HT1080 (cell line): ENCODE measurements around the gene SQOR. TPM values are rescaled to one million over a fixed set of nuclear protein-coding genes. Genes with fewer than 3 reads are reported as not detected.

Source experiments
- DNase-seq: peaks from one replicate; pipeline ENCODE4 v3.0.0-alpha.2; 2015; ENCODE audit warnings: low read depth
- total RNA-seq: library from RNA; depleted of rRNA; stranded (reverse); fragments of >200 nt; shearing (Covaris generic); gene quantifications from 2 replicates; pipeline ENCODE4 v1.2.3, GENCODE V29; 2014

The SQOR gene
- total RNA-seq, 1 experiment from 2014 or later: 22.9 TPM

DNA sequence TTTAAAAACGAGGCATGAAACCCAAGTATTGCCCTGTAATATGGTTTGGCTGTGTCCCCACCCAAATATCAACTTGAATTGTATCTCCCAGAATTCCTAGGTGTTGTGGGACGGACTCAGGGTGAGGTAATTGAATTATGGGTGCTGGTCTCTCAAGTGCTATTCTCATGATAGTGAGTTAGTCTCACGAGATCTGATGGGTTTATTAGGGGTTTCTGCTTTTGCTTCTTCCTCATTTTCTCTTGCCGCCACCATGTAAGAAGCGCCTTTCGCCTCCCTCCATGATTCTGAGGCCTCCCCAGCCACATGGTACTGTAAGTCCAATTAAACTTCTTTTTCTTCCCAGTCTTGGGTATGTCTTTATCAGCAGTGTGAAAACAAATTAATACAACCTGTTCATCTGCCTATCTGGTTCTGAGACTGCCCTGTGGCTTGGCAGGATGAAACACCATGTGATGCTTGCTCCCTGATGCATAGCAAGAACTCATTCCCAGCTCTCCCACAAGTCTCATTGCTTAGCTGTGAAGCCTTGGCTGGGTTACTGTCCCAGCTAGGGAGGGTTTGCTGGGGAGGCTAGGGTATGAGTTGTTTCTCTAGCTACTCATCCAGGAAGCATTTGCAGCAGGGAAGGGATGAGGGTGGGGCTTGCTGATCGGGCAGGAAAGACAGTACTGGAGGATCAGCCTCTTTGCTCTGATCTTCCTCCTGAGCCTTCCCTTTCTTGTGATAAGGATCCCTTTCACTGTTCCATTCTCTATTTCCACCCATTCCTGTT is 3.7 kb upstream of the SQOR start:
- DNase-seq: peak; percentile 86

DNA sequence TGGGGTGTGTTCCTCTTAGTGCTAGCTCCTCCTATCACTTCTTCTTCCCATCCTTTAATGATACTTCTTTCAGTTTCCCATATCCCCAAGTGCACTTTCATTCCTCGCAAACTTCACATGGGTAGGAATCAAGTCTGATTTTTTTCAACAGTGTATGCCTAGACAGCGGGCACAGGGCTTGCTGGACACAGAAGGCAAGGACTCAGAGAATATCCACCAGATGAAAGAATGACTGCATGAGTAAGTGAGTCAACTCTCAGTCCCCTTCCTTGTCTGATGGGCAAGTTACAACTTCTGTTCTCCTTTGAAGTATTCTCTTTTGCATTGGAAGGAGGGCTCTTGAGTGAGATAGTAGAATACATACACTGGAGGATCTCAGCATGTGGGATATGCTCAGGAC is 3.1 kb upstream of the SQOR start:
- no peak for DNase-seq

GRCh38 chr15:45635191-45635638 is 386 bp downstream of the SQOR start:
- no peak for DNase-seq

DNA sequence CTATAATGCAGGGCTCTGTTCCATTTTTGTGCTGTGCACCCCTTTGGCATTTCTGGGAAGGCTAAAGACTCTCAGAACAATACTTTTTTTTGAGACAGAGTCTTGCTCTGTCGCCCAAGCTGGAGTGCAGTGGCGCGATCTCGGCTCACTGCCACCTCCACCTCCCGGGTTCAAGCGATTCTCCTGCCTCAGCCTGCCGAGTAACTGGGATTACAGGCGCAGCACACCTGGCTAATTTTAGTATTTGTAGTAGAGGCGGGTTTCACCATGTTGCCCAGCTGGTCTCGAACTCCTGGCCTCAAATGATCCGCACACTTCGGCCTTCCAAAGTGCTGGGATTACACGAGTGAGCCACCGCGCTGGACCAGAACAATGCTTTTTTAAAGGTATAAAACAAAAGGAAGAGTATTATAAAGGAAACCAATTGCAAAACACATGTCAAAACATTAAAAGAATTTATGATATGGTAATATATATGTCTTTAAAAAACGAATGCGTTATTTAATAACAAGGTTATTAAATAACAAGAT is 999 bp downstream of the SQOR start:
- DNase-seq: no peak

DNA sequence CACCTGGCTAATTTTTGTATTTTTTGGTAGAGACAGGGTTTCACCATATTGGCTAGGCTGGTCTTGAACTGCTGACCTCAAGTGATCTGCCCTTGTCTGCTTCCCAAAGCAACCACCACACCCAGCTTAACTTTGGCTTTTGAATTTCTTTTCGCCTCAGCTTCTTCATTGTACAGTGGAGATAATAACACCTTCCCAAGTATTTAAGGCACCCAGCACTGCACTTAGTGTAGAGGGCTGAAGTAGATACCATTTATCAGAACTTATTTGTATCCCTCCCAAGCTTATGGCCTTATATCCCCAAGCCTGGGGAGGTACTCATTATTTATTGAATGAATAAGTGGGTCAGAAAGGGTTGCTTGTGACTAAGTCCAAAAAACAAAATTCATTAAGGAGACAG is 2.3 kb downstream of the SQOR start:
- DNase-seq: no peak

DNA sequence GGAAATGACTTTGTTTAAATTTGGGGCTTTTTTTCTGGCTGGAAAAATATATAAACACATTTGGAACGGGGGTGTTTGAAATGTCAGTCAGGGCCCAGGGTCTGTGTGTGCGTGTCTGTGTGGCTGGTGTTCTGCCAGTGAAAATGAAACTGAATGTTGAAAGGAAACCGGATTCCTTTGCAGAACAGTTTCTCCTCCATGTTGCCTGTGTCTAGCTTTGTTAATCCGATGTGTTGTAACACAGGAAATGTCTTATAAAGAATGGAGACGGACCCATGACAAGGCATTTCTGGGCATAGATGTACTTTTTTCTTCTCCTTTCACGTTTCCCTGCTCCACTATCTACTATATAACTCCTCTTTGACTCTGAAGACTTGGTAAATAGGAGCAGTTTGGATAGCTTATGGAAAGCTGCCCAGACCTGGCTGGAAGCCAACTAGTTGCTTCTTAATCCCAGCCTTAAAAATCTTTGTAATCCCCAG is 2.8 kb downstream of the SQOR start:
- DNase-seq: peak; percentile 65

GRCh38 chr15:45640616-45641015 is 5.8 kb downstream of the SQOR start:
- peak; percentile 95 for DNase-seq

GRCh38 chr15:45641374-45641781 is 6.5 kb downstream of the SQOR start:
- peak; percentile 76 for DNase-seq

DNA sequence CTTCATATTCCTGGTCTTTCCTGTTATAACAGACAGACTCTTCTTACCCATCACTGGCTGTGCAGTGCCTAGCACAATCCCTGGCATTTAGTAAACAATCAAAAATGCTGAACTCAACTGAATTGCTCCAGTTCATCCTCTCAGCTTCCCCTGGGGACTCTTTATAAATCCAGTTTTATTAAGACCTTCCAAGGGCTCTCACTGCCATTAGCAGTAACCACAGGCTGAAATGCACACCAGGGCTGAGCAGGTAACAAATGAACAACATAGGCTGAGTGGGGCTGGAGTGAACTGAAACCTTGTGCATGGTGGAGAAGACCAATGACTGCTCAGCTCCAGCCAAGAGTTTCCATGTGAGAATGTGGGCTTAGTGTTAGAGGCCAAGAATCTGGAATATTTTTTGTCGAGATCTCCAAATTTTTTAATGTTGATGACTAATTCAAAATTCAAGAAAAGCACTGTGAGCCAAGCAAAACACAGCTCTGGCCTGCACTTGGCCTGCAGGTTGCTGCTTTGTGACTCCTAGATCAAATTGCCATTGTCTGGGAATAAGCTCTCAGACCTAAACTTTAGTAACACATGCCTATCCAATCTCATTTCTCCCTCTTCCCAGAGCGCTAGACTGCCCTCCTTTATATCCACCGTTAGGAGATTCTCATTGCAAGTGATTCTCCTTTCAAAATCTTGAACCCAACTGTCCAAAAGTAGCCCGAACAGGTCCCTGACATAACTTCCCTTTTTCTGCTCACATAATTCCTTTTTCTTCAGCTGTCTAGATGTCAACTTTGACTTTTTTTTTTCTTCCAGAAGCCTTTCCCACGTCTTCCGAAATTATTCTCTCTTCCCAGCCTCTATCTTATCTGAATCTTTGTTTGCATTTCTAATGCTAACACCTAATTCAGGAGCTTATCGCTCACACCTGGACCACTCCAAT is 7.4 kb downstream of the SQOR start:
- DNase-seq: peak; percentile 81

GRCh38 chr15:45644437-45644836 is 9.6 kb downstream of the SQOR start:
- no peak for DNase-seq

DNA sequence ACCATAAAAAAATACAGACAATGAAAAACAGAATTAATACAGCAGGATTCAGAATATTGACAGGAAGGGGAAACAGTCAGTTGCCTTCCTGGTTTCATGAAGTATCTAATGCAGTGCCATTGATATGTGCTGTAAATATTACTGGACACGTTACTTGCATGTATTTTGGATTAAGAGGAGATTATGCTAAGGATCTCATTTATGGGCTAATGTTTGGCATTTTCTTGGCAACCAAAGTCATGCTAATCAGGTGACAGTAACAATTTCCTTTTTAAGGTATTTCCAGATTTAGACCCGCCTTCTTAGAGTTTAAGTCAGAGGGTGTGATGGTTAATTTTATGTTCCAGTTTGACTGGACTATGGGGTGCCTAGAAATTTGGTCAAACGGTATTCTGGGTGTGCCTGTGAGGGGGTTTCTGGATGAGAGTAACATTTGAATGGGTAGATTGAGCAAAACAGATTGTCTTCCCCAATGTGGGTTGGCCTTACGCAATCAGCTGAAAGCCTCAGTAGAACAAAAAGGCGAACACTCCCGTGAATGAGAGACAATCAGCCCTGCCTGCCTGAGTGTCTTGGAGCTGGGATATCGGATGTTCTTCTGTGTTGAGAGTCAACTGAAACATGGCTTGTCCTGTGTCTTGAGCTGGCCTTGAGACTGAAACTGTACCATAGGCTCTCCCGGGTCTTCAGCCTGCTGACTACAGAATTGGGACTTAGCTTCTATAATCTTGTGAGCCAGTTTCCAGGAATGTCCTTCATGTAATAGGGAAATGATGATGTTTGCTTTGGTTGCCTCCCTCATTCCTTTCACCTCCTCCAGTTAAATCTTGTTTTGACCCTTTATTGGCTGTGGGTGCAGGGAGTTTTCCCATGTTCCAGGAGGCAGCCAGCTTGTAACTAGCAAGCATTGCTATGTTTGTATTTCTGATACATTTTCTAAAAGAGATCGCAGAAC is 10.5 kb downstream of the SQOR start:
- peak; percentile 33 for DNase-seq

GRCh38 chr15:45646220-45646619 is 11.4 kb downstream of the SQOR start:
- DNase-seq: peak; percentile 59

DNA sequence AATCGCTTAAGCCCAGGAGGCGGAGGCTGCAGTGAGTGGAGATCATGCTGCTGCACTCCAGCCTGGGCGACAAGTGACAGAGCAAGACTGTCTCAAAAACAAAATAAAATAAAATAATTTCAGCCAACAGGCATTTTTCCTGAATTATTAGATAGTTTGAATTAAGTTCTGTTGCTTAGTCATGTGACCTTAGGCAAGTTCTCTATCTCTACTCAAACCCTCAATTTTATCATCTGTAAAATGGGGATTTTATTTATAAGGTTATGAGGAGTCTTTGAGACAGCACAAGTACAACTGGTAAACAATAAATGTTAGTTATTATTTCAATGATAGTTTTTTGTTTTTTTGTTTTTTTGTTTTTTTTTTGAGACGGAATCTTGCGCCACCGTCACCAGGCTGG is 13.0 kb downstream of the SQOR start:
- DNase-seq: no peak

- DNase-seq: peak; percentile 84
Measured at GRCh38 chr15:45648521-45649200, 13.8 kb downstream of the SQOR start.

DNA sequence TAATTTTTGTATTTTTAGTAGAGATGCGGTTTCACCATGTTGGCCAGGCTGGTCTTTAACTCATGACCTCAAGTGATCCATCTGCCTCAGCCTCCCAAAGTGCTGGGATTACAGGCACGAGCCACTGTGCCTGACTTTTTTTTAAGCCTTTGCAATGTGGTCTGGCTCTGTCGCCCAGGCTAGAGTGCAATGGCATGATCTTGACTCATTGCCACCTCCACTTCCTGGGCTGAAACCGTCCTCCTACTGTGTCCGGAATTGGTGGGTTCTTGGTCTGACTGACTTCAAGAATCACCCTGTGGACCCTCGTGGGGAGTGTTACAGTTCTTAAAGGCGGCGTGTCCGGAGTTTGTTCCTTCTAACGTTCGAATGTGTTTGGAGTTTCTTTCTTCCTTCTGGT is 15.2 kb downstream of the SQOR start:
- peak; percentile 29 for DNase-seq

DNA sequence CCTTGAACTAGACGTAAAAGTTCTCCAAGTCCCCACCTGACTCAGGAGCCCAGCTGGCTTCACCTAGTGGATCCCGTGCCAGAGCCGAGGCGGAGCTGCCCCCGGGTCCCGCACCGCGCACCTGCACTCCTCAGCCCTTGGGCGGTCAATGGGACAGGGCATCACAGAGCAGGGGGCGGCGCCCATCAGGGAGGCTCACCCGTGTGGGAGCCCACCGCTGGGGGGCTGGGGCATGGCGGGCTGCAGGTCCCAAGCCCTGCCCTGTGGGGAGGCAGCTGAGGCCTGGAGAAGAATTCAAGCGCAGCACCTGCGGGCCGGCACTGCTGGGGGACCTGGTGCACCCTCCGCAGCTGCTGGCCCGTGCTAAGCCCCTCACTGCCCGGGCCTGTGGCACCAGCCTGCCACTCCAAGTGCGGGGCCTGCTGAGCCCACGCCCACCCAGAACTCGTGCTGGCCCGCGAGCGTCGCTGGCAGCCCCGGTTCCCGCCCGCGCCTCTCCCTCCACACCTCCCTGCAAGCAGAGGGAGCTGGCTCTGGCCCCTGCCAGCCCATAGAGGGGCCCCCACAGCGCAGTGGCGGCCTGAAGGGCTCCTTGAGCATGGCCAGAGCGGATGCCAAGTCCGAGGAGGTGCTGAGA is 16.2 kb downstream of the SQOR start:
- DNase-seq: no peak

DNA sequence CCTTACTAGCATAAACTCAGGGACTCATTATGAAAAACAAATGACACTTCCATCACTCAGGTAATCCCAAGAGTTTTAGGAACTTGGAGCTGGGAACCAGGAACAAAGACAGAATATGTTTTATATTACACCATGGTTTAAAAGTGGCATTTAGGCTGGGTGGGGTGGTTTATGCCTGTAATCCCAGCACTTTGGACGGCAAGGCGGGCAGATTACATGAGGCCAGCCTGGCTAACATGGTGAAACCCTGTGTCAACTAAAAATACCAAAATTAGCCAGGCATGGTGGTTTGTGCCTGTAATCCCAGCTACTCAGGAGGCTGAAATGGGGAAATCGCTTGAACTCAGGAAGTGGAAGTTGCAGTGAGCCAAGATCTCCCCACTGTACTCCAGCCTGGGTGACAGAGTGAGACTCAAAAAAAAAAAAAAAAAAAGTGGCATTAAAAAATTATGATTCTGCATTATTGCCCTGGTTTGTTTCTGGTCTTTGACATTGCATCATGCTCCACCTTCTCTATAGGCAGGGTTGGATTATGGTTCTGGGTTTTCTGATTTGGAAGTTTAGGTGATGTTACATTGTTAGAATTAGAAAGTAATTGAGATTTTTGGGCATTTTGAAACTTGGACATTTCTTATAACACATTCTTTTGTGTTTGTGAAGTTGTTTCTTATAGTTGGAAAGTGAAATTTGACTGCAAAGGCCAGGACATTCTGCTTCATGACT is 19.0 kb downstream of the SQOR start:
- DNase-seq: no peak

GRCh38 chr15:45654749-45655148 is 19.9 kb downstream of the SQOR start:
- no peak for DNase-seq

GRCh38 chr15:45657254-45657653 is 22.4 kb downstream of the SQOR start:
- DNase-seq: no peak
